ENCODE measurements around the gene SERINC3. TPM values are rescaled to one million over a fixed set of nuclear protein-coding genes. Genes with fewer than 3 reads are reported as not detected.
"Not testable (repeated sequence)": the region's sequence is repeated elsewhere in the genome, so short reads cannot be mapped to it uniquely, and the experiment has no call there.

SERINC3 gene
- total RNA-seq, 2 experiments from 2014 or later = 43.1 to 44.6 TPM

DNA sequence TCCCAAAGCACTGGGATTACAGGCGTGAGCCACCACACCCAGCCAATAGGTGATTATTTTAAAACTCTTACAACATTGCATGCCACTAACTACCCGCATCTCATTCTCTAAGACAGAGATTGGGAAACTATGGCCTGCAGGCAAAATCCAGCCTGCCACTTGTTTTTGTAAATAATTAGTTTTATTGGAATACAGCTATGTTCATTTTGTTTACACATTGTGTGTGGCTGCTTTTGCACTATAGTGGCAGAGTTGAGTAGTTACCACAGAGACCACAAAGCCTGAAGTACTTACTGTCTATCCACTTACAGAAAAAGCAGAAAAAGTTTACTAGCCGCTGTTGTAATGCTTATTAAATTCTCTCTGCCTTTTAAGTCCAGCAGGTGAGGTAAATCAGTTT lies 44.1 kb upstream of the SERINC3 start:
- CTCF ChIA-PET = interaction anchor here (1.7 kb wide), 1 partner anchor 13 kb away, joined by 3 read pairs; no protein-coding TSS in a partner anchor
- TF ChIP-seq CTCF (IDR thresholded peaks at IDR 0.05) = no peak
- no peak overlapping the region for H3K4me3 Mint-ChIP-seq
- H3K27ac Mint-ChIP-seq = no peak overlapping the region
- H3K36me3 Mint-ChIP-seq (ENCODE audit: low read depth) = no peaks in the 10 kb centered on the region
- ATAC-seq = no peak
- intact Hi-C loops (cut with micrococcal nuclease) = no loop called here
- peaks cover 2% of the 10 kb centered on the region for H3K4me1 Mint-ChIP-seq (ENCODE audit: low read depth)
- POLR2A ChIA-PET = no interaction called here
- no peaks in the 10 kb centered on the region for H3K9me3 Mint-ChIP-seq
- no peak for DNase-seq
- H3K27me3 Mint-ChIP-seq = no peaks in the 10 kb centered on the region

DNA sequence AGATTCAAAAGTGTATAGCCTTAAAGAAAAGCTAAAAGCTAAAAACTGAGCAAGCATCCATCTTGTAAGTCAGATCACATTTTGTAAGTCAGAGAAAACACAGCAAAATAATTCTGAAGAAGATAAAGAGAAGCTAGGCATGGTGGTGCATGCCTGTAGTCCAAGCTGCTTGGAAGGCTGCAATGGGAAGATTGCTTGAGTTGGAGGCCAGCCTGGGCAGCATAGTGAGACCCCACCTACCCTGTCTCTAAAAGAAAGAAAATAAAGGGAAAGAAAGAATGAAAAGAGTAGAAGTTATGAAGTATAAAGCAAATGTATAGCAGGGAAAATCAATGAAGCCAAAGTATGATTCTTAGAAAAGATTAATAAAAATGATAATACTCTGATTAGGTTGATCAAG lies 40.0 kb upstream of the SERINC3 start:
- POLR2A ChIA-PET = no interaction called here

GRCh38 chr20:44560818-44561217 lies 38.9 kb upstream of the SERINC3 start:
- DNase-seq; H3K4me3 Mint-ChIP-seq; H3K36me3 Mint-ChIP-seq (ENCODE audit: low read depth); H3K4me1 Mint-ChIP-seq (ENCODE audit: low read depth); H3K27ac Mint-ChIP-seq; H3K9me3 Mint-ChIP-seq; POLR2A ChIA-PET; intact Hi-C loops (cut with micrococcal nuclease); CTCF ChIA-PET; H3K27me3 Mint-ChIP-seq; ATAC-seq: not testable (repeated sequence)

More for the DNA sequence above, 40.0 kb upstream of the SERINC3 start:
- TF ChIP-seq CTCF (IDR thresholded peaks at IDR 0.05) = no peak
- DNase-seq (no peak), ATAC-seq (no peak)
- no peaks in the 10 kb centered on the region for H3K27me3 Mint-ChIP-seq
- CTCF ChIA-PET = no interaction called here
- H3K36me3 Mint-ChIP-seq (ENCODE audit: low read depth) = no peaks in the 10 kb centered on the region
- H3K27ac Mint-ChIP-seq = no peak overlapping the region
- H3K4me3 Mint-ChIP-seq = no peak overlapping the region
- no peaks in the 10 kb centered on the region for H3K4me1 Mint-ChIP-seq (ENCODE audit: low read depth)
- intact Hi-C loops (cut with micrococcal nuclease) = no loop called here
- H3K9me3 Mint-ChIP-seq = no peaks in the 10 kb centered on the region

DNA sequence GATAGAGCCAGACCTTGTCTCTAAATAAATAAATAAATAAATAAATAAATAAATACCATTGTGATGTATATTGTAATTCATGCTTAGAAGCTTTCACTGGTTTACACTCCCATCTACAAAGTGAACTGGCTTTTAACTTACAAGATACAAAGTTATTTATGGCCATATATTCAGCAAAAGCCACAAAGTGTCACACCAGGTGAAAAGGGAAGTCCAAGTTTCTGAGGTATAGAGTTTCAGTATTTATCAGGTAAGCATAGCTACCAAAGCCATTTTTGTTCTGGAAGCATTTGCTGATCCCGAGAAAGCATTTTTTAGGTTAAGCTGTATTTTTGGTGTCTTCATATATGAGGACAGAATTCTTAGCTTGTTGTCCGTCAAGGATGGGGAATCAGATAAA lies 38.4 kb upstream of the SERINC3 start:
- DNase-seq = no peak
- TF ChIP-seq CTCF (IDR thresholded peaks at IDR 0.05) = no peak
- intact Hi-C loops (cut with micrococcal nuclease) = no loop called here
- POLR2A ChIA-PET = no interaction called here
- no peak for ATAC-seq
- CTCF ChIA-PET = no interaction called here
- H3K4me3 Mint-ChIP-seq = no peak overlapping the region
- H3K9me3 Mint-ChIP-seq = no peaks in the 10 kb centered on the region
- no peak overlapping the region for H3K27ac Mint-ChIP-seq
- no peaks in the 10 kb centered on the region for H3K4me1 Mint-ChIP-seq (ENCODE audit: low read depth)
- no peaks in the 10 kb centered on the region for H3K27me3 Mint-ChIP-seq
- no peaks in the 10 kb centered on the region for H3K36me3 Mint-ChIP-seq (ENCODE audit: low read depth)

GRCh38 chr20:44559302-44559701 lies 37.4 kb upstream of the SERINC3 start:
- DNase-seq (no peak), ATAC-seq (no peak)
- H3K4me3 Mint-ChIP-seq = no peak overlapping the region
- intact Hi-C loops (cut with micrococcal nuclease) = no loop called here
- no peak for TF ChIP-seq CTCF (IDR thresholded peaks at IDR 0.05)
- H3K27me3 Mint-ChIP-seq = no peaks in the 10 kb centered on the region
- no peaks in the 10 kb centered on the region for H3K4me1 Mint-ChIP-seq (ENCODE audit: low read depth)
- CTCF ChIA-PET = no interaction called here
- no peaks in the 10 kb centered on the region for H3K9me3 Mint-ChIP-seq
- no peaks in the 10 kb centered on the region for H3K36me3 Mint-ChIP-seq (ENCODE audit: low read depth)
- H3K27ac Mint-ChIP-seq = no peak overlapping the region
- POLR2A ChIA-PET = no interaction called here

Measured in activated CD8-positive, alpha-beta T cell treated with anti-CD3 and anti-CD28 coated beads for 36 hours (primary cell).